HG02970 (cell line): ENCODE data around the gene PAQR6.
A peak's percentile ranks its signal among the peaks of the same experiment; 100 is the strongest.

Experiments
- ATAC-seq: cut with Tn5 transposase; IDR thresholded peaks from one replicate; pipeline ENCODE4 v1.9.1; 2021; ENCODE audit warnings: mild to moderate bottlenecking, moderate library complexity, moderate number of reproducible peaks; ENCODE audit not compliant: unreplicated experiment, low FRiP score

PAQR6 gene

DNA sequence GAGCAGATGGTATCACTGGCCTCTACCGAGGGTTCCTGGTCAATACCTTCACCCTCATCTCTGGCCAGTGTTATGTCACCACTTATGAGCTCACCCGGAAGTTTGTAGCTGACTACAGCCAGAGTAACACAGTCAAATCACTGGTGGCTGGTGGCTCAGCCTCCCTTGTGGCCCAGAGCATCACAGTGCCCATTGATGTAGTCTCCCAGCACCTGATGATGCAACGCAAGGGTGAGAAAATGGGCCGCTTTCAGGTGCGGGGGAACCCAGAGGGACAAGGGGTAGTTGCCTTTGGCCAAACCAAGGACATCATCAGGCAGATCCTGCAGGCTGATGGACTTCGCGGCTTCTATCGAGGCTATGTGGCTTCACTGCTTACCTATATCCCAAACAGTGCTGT is 47.8 kb downstream of the PAQR6 start:
- ATAC-seq, result no peak

DNA sequence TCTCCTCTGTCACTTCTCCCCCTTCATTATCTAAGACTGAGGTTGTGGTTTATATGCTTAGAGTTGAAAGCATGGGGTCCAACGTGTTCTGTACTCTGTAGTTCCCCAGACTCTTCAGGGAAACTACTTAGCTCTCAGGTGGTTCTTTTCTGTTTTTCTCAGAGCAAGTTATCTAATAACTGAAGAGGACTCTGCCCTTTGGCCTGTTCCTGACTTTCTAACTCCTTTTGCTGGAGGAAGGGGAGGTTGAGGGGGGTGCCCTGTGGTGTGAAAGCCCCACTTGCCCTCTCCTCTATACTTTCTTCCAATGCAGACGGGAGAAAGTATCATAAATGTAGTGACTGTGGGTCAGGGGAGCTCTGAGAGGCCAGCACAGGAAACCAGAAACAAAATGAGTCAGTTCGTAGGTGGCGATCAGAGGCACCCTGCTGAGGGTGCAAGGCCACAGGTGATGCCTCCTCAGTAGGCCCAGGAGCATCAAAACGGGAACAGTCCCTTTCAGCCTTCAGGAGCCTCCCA is 49.0 kb downstream of the PAQR6 start:
- no peak for ATAC-seq

DNA sequence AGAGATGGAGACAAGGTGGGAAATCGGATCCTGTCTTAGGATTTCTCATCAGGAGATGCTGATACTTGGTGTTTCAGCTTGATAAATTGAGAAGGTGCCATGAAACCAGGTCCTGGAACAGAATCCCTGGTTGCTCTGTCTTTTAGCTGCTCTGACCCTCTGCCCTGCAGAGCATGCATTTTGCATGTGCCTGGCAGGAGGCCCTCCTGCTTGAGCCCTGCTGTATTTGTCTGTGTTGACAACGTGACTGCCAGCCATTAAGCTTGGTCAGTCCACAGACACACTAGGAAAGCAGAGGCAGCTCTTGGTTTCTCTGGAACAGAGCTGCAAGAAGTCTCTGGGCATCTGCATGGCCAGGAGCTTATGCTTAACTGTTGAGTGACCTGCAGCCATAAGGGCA is 51.4 kb downstream of the PAQR6 start:
- ATAC-seq, result no peak

DNA sequence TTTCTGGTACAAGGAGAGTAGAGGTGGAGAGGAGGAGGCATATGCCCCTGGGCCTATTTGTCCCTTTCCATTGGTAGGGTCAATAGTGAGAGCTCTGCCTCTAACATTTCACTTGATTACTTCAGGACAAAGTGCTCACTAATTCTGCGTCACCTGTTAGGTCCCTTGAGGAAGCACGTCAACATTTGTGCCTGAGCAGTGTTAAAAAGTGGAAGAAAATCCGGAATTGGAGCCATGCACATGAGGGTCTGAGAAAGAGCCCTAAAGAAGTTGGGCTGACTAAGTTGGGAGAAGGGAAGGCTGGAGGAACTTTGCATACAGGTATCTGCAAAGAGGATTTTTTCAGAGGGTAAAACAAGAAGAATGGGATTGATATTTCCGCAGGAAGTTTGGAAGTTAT is 52.0 kb downstream of the PAQR6 start:
- ATAC-seq, result no peak

DNA sequence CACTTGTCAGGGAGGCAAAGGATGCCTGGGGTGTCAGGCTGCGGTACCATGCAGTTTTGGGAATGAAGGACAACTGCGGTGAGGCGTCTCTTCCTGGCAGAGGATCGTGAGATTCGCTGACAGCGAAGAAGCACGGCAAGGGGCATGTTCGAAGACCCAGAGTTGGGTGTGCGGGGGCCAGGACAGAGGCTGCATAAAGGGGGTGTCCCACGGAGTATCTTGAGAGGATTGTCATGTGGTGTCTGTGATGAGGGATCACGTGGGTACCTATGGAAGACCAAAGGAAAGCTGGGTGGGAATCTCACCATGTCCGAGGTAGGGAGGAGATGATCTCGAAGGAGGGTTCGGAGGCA is 53.6 kb downstream of the PAQR6 start:
- ATAC-seq, result no peak

DNA sequence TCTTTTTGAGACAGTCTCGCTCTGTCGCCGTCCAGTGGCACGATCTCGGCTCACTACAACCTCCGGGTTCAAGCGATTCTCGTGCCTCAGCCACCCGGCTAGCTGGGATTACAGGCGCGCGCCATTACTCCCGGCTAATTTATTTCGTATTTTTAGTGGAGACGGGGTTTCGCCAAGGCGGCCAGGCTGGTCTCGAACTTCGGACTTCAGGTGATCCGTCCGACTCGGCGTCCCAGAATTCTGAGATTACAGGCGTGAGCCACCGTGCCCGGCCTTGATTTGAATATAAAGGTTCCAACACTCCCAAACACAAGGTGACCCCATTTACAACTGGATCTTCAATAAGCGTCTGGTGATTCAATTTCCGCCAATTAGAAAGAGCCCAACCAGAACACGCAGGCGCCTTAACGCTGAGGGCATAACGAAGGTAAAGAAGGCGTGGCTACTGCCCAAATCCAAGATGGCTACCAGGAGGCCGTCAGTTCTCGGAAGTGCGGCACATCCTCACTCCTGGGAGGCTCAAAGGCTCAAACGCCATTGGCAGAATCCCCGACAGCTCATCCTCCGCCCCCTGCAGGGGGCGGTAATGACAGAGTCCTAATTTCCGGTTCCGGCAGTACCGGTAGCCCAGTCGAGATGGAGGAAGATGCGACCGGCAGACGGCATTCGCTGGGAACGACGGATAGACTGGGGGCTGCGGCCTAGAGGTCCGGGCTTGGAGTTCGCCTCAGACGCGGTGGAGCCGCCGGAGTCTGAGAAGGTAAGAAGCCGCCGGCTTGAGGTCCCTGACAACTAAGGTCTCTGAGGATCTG is 54.2 kb downstream of the PAQR6 start, which contains the start of gene SLC25A44:
SLC25A44 (plus strand) TSS at position 617 of the 812 bp plus-strand sequence. CDS start 5,744 bp downstream, outside the sequence.
- ATAC-seq, result peak; percentile 96
